Esophagus squamous epithelium (tissue), 4 donors: ENCODE data around the gene TCTN2.

Experiments used
- CTCF ChIP-seq, 6 experiments: fragments of 450-650 bp in 4 of 6; fragments of 200-600 bp in 2 of 6; sonication (generic) in 2 of 6; IDR thresholded peaks; one replicate each; pipeline ENCODE4 v1.5.1; 2016 to 2019; ENCODE audit warnings: antibody characterized with exemption in 6 of 6, mild to moderate bottlenecking in 4 of 6, moderate library complexity in 4 of 6
- POLR2A ChIP-seq, 4 donors: fragments of 450-650 bp; IDR thresholded peaks; one replicate each; pipeline ENCODE4 v1.6.1; 2017; ENCODE audit warnings: antibody characterized with exemption in 4 of 4, mild to moderate bottlenecking in 4 of 4, moderate library complexity in 3 of 4

- TF ChIP-seq CTCF (IDR thresholded peaks at IDR 0.05) (no peak), POLR2A (IDR thresholded peaks at IDR 0.05) (no peak)
Measured at GRCh38 chr12:123645878-123646277, 25.0 kb upstream of the TCTN2 start.
